Cardiac muscle cell (in vitro differentiated cells and primary cell): ENCODE results near the gene AWAT2. TPM values are rescaled to one million over a fixed set of nuclear protein-coding genes. Genes with fewer than 3 reads are reported as not detected.

Experiments used
- DNase-seq, 2 donors: peaks; one replicate each; pipeline versions ENCODE4 v3.0.0 to v3.0.0-alpha.2; 2010 to 2017; ENCODE audit warnings: low read depth in 1 of 2, low spot score in 1 of 2
- H3K27ac ChIP-seq: fragments of 200-600 bp; sonication (generic); 2 replicates; pipeline ENCODE4 v1.5.1; 2016
- H3K27me3 ChIP-seq: fragments of 200-600 bp; sonication (generic); 2 replicates; pipeline ENCODE4 v1.6.0; 2016; ENCODE audit warnings: control low read depth
- H3K36me3 ChIP-seq: fragments of 200-600 bp; sonication (generic); 2 replicates; pipeline ENCODE4 v1.5.1; 2016; ENCODE audit warnings: control low read depth
- H3K4me1 ChIP-seq: fragments of 200-600 bp; sonication (generic); 2 replicates; pipeline ENCODE4 v1.8.1; 2017; ENCODE audit warnings: low read depth, mild to moderate bottlenecking, mixed run types
- H3K4me3 ChIP-seq: fragments of 200-600 bp; sonication (generic); 2 replicates; pipeline ENCODE4 v1.5.1; 2016; ENCODE audit warnings: mild to moderate bottlenecking
- H3K9me3 ChIP-seq: fragments of 200-600 bp; sonication (generic); 2 replicates; pipeline ENCODE4 v1.5.1; 2017; ENCODE audit warnings: low read depth, mild to moderate bottlenecking, control low read depth
- CTCF ChIP-seq: IDR thresholded peaks from 2 replicates; pipeline ENCODE4 v1.5.1; 2012; ENCODE audit warnings: low read depth, mild to moderate bottlenecking, low read length
- polyA plus RNA-seq: library from polyadenylated mRNA; unstranded; fragments of >200 nt; fragmentation: Nextera tagmentation; extraction: Ambion mirVana; gene quantifications from 2 replicates; pipeline ENCODE4 v1.2.1, GENCODE V29; 2016
- total RNA-seq: library from RNA; depleted of rRNA; stranded (reverse); fragments of >200 nt; gene quantifications from 2 replicates; pipeline ENCODE4 v1.2.3, GENCODE V29; 2016

AWAT2 gene
- total and polyA plus RNA-seq, 2 experiments from 2014 or later, result not detected

GRCh38 chrX:70026112-70026850 is 23.5 kb downstream of the AWAT2 start:
- TF ChIP-seq CTCF, result no peak
- Histone ChIP-seq H3K4me3 (no peak overlapping the region), H3K27me3 (no peaks in the 10 kb centered on the region), H3K4me1 (no peaks in the 10 kb centered on the region), H3K36me3 (no peaks in the 10 kb centered on the region), H3K27ac (no peak overlapping the region), H3K9me3 (no peaks in the 10 kb centered on the region)
- DNase-seq, result peak in 1 of 2 donors; percentile 60

- Histone ChIP-seq H3K4me1 (no peaks in the 10 kb centered on the region), H3K27ac (no peak overlapping the region), H3K36me3 (no peaks in the 10 kb centered on the region), H3K9me3 (no peaks in the 10 kb centered on the region), H3K4me3 (no peak overlapping the region), H3K27me3 (no peaks in the 10 kb centered on the region)
- no peak for TF ChIP-seq CTCF
- DNase-seq, result peak in 1 of 2 donors; percentile 78
Observed at GRCh38 chrX:70025464-70025863, 24.3 kb downstream of the AWAT2 start.

- DNase-seq, result no peak
- Histone ChIP-seq H3K4me3 (no peak overlapping the region), H3K36me3 (no peaks in the 10 kb centered on the region), H3K27me3 (no peaks in the 10 kb centered on the region), H3K27ac (no peak overlapping the region), H3K9me3 (no peaks in the 10 kb centered on the region), H3K4me1 (no peaks in the 10 kb centered on the region)
- TF ChIP-seq CTCF, result no peak
Observed at GRCh38 chrX:70022616-70023015, 27.1 kb downstream of the AWAT2 start.

GRCh38 chrX:70016513-70016912 is 33.2 kb downstream of the AWAT2 start:
- no peaks in the 10 kb centered on the region for H3K36me3 ChIP-seq
- H3K9me3 ChIP-seq, result no peaks in the 10 kb centered on the region
- no peak overlapping the region for H3K4me3 ChIP-seq
- TF ChIP-seq CTCF, result no peak
- H3K27ac ChIP-seq, result no peak overlapping the region
- no peak for DNase-seq
- H3K4me1 ChIP-seq, result no peaks in the 10 kb centered on the region
- no peaks in the 10 kb centered on the region for H3K27me3 ChIP-seq

GRCh38 chrX:70013466-70014381 is 36.0 kb downstream of the AWAT2 start:
- Histone ChIP-seq H3K4me1 (no peaks in the 10 kb centered on the region), H3K9me3 (no peaks in the 10 kb centered on the region), H3K27ac (no peak overlapping the region), H3K27me3 (no peaks in the 10 kb centered on the region), H3K4me3 (no peak overlapping the region), H3K36me3 (no peaks in the 10 kb centered on the region)
- peak; percentile 4 for TF ChIP-seq CTCF
- peak in 1 of 2 donors; percentile 71 for DNase-seq
